NCI-H2107 treated with DMSO at 0.1 percent for 48 hours (cell line): ENCODE data around the gene KLHL42.
A peak's percentile ranks its signal among the peaks of the same experiment; 100 is the strongest.
"Not testable (repeated sequence)": the region's sequence is repeated elsewhere in the genome, so short reads cannot be mapped to it uniquely, and the experiment has no call there.

Experiments
- DNase-seq: peaks from one replicate; lab custom pipeline; 2025; ENCODE audit not compliant: unreplicated experiment; lab: John Stamatoyannopoulos, UW

KLHL42 gene

GRCh38 chr12:27814851-27815591 lies 35.0 kb downstream of the KLHL42 start:
- no peak for DNase-seq

DNA sequence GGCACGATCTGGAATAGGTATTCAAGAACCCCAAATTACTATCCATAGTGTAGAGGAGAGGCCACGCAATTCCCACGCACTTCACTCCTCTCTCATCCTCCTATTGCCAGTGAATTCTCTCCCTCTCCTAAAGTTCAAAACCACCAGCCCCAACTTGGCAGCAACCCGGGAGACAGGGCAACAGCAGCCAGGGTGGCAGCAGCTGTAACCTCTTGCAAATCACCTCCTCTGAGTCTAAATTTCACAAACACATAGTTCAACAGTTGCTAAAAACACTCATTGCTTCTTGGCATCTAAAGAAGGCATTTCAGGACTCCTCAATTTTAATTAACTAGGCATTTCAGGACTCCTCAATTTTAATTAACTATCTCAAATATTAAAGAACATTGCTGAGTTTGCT lies 37.7 kb downstream of the KLHL42 start:
- no peak for DNase-seq

GRCh38 chr12:27818401-27818918 lies 38.4 kb downstream of the KLHL42 start:
- DNase-seq = no peak

DNA sequence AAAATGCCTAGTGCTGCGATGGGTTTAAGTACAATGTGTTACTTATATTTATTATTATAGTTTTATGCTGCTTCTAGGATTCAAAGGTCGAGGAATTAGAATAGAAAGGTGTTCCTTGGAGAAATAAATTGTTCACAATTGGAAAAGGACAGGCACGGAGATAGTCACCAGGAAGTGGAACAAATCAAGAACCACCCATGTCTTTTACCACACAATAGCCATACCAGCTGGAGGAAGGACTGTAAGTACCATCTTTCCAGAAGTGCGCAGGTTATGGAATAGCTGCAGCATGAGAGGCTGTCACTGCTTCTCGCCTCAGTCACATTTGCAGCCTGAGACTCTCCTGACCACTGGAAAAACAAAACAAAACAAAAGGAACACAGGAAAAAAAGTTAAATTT lies 40.5 kb downstream of the KLHL42 start:
- no peak for DNase-seq

DNA sequence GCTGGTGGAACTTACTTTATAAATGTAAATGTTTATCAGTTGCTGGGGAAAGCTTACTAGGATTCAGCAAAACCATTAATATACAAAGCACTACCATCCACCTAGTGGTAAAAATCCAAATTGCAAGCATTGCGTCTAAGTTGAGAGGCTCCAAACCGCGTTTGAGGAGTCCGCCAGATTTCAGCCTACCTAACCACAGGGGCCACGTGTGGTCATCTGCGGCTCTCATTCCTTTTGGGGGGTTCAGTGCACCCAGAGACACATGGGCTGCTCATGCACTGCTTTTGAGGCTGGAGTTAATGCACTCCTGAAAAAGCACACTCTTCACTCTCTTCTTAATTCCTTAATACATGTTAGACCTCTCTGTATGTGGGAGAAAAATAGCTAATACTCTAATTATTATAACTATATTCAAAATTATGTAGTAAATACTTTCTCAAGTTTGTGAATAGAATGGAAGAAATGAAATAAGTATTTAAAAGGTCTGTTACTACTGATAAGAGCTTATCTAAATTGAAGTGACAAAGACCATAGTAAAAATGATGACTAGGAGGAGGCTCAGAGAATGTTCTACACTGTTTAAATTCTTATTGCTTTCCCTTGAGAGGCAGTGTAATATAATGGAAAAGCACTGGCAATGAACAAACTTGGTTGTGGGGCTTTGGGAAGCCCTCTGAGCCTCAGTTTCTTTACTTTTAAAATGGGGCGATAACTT lies 41.4 kb downstream of the KLHL42 start:
- DNase-seq = peak; percentile 61

GRCh38 chr12:27822076-27822712 lies 42.2 kb downstream of the KLHL42 start:
- no peak for DNase-seq

DNA sequence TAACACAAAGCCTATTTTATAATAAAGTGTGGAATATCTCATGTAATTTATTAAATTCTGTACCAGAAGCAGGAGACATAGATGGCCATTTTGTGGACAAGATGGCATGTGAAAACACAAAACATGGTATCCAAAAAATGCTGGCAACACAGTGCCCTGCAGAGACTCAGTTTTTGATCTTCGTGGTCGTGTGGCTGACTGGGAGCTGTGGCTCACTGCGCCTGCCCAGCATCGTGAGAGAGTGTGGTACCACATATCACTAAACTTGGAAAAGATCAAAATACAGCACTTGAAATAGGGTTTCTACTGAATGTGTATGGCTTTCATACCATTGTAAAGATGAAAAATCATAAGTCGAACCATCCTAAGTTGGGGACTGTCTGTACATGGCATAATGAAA lies 43.0 kb downstream of the KLHL42 start:
- DNase-seq = no peak

- no peak for DNase-seq
Observed at GRCh38 chr12:27824126-27824842, 44.3 kb downstream of the KLHL42 start.

GRCh38 chr12:27826076-27826475 lies 46.0 kb downstream of the KLHL42 start:
- no peak for DNase-seq

- no peak for DNase-seq
Observed at GRCh38 chr12:27828196-27828595, 48.2 kb downstream of the KLHL42 start.

DNA sequence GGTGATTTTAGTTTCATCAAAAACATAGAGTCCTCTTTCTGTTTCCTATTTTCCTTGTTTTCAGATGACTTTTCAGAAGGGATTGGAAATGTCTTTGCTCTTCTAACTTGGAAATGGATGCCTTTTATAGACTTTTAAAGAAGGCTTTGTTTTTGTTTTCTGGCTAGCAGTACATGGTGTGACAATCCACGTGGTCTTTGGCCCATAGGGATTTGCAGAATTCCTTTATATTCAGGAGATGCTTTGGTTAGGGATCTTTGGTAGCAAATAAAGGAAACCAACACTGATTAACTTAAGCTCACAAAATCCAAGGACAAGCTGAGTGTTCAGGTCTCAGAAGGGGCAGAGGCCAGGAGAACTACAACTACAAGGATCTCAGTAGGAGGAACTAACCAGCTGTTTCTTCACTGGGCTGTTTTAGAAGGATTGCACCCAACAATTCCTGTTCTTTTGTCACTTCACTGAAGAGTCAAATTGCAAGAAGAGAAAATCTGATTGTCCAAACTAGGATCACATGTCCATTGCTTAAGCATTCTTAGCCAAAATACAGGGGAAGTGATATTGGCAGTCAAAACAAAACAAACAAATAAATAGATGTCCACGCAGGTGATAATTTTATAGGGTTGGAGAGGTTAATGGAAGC lies 58.6 kb downstream of the KLHL42 start:
- DNase-seq = no peak

DNA sequence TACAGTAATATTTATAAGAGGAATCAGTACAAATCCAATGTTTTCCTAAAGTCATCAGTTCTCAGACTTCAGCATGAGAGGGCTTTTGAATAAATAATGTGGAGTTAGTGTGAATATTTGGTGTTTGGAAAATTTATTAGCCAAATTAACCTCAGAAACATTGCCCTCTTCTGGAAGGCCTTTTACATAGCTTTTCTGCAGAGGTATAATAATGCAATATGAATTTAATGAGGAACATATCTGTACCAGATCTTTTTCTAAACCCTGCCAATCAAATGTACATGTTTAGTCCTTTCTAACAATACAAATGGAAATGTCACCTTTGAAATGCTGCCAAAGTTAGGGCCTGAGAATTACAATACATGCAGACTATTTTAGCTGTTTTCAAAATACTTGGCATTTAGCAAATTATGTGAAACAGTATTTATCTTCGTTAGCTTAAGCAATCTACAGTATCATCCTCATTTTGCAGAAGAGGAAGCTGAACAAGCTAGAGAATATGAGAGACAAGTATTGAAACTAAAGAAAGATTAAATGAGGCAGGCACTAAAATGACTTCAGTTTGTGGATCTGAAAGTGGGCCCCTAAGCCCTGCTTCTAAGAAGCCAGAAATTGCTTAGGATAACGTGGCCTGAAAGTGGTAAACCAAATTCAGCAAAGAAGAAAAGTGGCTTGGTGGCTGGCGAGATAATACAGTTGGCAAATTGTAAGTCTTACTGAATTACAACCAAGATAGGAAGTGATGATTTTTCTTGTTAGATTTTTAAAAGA lies 60.4 kb downstream of the KLHL42 start:
- DNase-seq = peak; percentile 2

GRCh38 chr12:27841392-27841882 lies 61.4 kb downstream of the KLHL42 start:
- DNase-seq = no peak

DNA sequence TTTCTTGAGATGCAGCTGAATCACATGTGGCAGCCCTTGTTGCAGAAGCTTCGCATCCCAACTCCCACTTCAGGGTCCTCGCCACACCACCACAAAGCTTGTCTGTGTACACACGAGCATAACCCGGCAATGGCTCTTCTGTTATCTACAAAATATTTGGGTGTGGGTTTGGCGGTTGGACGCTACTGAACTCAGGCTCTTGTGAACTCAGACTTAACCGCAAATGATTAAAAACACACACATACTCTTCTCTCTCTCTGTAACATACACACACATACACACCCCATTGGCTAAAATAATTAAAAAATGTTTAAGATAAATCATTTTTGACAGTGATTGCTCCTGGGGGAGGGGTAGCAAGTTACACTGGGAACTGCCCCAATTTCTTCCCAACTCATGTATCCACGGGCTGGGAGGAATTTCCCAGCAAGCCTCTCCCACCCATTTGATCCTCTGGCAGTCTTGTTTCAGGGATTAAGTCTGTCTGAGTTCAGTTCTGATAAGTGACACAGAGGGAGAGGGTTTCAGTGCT lies 63.7 kb downstream of the KLHL42 start:
- DNase-seq = no peak

DNA sequence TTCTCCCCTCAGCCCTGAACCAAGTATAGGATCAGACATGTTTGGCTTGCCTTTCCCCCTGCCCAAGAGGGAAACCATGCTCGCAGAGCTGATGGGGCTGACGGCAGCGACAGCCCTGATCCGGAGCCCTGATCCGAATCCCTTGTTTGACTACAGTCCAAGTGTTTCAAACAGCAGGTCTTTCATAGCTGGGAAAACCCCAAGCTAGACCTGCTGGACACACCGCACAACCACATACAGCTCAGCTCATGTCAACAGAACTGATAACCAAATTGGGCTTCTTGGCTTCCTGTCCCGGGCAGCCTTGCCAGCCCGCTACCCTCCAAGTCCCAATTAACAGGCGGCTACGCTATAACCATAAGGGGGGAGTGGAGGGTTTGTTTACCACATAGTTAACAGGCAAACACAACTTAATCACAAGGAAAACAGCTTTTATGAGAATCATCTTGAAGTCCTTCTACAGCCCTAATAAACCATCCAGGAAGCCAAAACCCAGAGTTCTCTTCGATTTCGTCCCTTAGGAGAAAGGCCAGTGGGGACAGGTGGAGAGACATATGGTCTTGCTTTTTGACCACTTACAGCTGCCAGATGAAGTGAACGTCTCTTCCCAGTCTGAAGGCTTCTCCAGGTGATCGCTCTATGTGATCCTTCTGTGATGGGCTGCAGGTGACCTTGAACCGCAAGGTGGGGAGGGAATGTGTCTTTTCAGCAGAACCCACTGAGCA lies 64.5 kb downstream of the KLHL42 start:
- DNase-seq = no peak

GRCh38 chr12:27845187-27845586 lies 65.2 kb downstream of the KLHL42 start:
- no peak for DNase-seq

DNA sequence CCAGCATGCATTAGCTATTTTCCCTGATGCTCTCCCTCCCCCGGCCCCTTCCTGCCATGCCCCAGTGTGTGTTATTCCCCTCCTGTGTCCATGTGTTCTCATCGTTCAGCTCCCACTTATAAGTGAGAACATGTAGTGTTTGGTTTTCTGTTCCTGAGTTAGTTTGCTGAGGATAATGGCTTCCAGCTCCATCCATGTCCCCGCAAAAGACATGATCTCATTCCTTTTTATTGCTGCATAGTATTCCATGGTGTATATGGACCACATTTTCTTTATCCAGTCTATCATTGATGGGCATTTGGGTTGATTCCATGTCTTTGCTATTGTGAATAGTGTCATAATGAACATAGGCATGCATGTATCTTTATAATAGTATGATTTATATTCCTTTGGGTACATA lies 65.7 kb downstream of the KLHL42 start:
- DNase-seq = not testable (repeated sequence)

DNA sequence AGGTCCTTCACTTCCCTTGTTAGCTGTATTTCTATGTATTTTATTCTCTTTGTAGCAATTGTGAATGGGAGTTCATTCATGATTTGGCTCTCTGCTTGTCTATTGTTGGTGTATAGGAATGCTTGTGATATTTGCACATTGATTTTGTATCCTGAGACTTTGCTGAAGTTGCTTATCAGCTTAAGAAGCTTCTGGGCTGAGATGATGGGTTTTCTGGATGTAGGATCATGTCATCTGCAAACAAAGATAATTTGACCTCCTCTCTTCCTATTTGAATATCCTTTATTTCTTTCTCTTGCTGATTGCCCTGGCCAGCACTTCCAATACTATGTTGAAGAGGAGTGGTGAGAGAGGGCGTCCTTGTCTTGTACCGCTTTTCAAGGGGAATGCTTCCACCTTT lies 67.3 kb downstream of the KLHL42 start:
- not testable (repeated sequence) for DNase-seq

DNA sequence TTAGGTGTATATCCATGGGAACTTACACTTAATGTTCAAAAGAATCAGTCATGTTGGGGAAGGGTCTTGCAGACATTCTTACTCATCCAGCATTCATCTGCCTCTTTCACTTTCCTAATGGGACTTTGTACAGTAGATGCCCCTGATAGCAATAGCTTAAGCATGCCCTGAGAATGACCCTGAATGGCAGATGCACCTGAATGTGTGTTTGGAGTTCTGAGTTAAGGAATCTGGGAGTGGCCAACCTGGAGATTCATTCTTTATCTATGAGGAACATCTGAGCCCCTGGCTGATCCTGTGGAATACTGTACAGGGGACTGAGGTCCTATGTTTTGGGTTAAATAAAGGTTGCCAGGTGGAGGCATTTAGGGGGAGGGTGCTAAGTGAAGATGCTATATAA lies 71.3 kb downstream of the KLHL42 start:
- no peak for DNase-seq
